HUES6 (cell line): ENCODE measurements around the gene MAPKAP1.
A peak's percentile ranks its signal among the peaks of the same experiment; 100 is the strongest.
"Not testable (repeated sequence)": the region's sequence is repeated elsewhere in the genome, so short reads cannot be mapped to it uniquely, and the experiment has no call there.

Source experiments
- H3K27ac ChIP-seq: 2 replicates; pipeline ENCODE4 v1.7.0; 2013; ENCODE audit warnings: low read depth, mild to moderate bottlenecking, low read length, inconsistent platforms
- H3K27me3 ChIP-seq: 2 replicates; pipeline ENCODE4 v1.6.1; 2013; ENCODE audit warnings: low read length; ENCODE audit not compliant: control insufficient read depth, insufficient read depth
- H3K36me3 ChIP-seq: 2 replicates; pipeline ENCODE4 v1.6.1; 2013; ENCODE audit warnings: low read length; ENCODE audit not compliant: control insufficient read depth, insufficient read depth
- H3K4me1 ChIP-seq: 2 replicates; pipeline ENCODE4 v1.6.1; 2013; ENCODE audit warnings: low read length; ENCODE audit not compliant: control insufficient read depth, insufficient read depth
- H3K4me3 ChIP-seq: 2 replicates; pipeline ENCODE4 v1.5.1; 2013; ENCODE audit warnings: low read depth, low read length
- H3K9ac ChIP-seq: one replicate; pipeline ENCODE4 v1.6.1; 2013; ENCODE audit warnings: mild to moderate bottlenecking, low read length
- H3K9me3 ChIP-seq: 2 replicates; pipeline ENCODE4 v1.6.1; 2013; ENCODE audit warnings: low read depth, low read length; ENCODE audit not compliant: control insufficient read depth, insufficient read depth

MAPKAP1 gene

DNA sequence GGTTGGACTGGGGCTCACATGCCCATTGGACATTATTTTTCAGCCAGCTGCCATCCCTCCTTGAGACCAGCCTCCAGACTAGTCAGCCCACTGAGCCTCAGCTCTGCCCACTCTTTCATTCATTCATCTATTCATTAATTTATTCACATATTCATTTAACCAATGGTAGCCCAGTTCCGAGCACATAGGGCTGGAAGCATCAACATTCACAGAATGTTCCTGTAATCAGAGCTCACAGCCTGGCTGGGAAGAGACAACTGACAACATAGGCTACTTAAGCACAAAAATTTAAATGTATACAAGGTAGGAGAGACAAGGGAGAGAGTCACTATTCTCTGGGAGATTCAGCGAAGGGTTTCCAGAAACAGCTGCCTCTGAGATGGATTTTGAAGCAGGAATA, 23.2 kb upstream of the MAPKAP1 start:
- Histone ChIP-seq H3K4me3 (no peak overlapping the region), H3K9ac (no peak overlapping the region), H3K4me1 (peaks cover 9% of the 10 kb centered on the region), H3K27me3 (no peaks in the 10 kb centered on the region), H3K27ac (no peak overlapping the region), H3K36me3 (no peaks in the 10 kb centered on the region), H3K9me3 (no peaks in the 10 kb centered on the region)

DNA sequence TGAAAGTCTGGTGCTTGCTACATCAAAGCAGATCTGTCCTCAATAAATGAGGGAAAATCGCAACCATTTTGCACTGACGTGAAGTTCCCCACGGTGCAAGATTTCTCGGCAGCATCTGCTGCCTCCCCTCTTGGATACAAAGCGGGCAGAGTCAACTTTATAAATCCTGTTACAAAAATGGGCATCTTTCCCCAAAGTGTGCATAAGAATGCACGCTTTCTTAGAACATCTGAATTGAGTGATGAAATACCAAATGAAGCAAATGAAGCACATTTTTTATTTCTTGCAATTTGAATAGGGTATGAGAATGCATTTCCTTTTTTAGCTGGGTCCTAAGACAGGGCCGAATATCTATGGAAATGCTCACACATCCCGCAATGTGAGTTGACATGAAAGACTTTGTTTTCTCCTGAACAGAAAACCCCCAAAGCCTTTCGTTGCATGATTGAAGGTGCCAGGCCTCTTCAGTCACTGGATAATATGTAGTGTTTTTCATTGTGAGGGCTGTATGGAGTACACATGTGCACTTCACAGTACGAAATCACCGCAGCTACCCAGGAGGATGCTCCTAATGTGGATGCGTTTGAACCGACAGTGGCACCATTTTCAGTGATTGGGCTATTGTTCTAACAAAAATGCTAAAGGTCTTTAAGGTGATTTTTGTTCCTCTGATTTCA, 19.6 kb upstream of the MAPKAP1 start:
- Histone ChIP-seq H3K27ac (no peak overlapping the region), H3K9ac (no peak overlapping the region), H3K36me3 (no peaks in the 10 kb centered on the region), H3K27me3 (no peaks in the 10 kb centered on the region), H3K9me3 (no peaks in the 10 kb centered on the region), H3K4me3 (no peak overlapping the region), H3K4me1 (no peaks in the 10 kb centered on the region)

DNA sequence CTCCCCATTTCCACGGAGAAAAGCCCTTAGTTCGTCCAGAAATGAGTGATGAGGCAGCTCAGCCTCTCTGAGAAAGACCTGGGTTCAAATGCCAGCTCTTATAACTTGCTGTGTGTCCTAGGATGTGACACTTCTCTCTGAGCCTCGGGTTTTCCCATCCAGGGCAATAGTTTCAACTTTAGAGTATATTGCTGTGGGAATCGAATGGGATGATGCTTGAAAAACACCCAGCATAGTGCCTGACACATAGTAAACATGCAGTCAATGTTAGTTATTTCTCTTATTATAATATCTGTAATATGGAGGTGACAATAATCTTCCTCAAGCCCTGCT, 430 bp upstream of the MAPKAP1 start:
- peaks cover 23% of the 10 kb centered on the region for H3K4me1 ChIP-seq
- H3K4me3 ChIP-seq: peak overlapping the region; percentile 97
- H3K27ac ChIP-seq: no peak overlapping the region; the same call in 1 of the 2 replicates
- H3K9me3 ChIP-seq: no peaks in the 10 kb centered on the region
- no peaks in the 10 kb centered on the region for H3K27me3 ChIP-seq
- H3K9ac ChIP-seq: peak overlapping the region; percentile 46
- H3K36me3 ChIP-seq: no peaks in the 10 kb centered on the region; the same call in 1 of the 2 replicates

DNA sequence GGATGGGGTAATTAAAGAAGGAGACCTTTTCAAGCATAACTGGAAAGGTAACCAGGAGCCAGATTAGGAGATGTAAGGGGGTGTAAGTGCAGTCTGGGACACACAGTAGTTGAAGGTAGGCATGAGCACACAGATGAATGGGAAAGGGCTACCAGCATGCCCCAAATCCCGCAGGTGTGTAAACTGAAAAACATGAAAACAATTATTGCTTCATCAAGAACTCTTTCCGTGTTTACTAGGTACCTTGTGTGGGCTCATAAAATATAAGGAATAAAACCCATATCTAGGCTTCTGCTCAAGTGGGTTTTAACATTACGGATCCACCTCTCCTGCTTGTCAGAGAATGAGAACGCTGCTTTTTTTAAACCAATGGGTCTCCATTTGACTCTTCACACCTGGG, 1.1 kb downstream of the MAPKAP1 start:
- Histone ChIP-seq H3K4me1 (peaks cover 32% of the 10 kb centered on the region), H3K36me3 (no peaks in the 10 kb centered on the region; the same call in 1 of the 2 replicates), H3K4me3 (peak overlapping the region; percentile 97), H3K27me3 (no peaks in the 10 kb centered on the region), H3K9ac (peak overlapping the region; percentile 83), H3K27ac (no peak overlapping the region), H3K9me3 (no peaks in the 10 kb centered on the region)

DNA sequence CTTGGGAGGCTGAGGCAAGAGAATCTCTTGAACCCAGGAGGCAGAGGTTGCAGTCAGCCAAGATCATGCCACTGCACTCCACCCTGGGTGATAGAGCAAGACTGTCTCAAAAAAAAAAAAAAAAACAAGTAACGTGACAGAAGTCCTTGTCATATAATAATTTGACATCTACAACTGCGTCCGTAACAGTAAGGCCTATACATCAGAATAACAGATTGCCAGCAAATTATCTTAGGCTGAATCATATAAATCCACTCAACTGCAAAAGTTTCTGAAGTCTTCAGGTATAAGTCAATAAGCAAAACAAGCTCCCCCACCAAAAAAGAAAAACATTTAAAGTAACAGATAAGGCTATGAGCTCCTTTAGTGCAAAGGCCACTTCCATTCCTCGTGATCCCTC, 3.3 kb downstream of the MAPKAP1 start:
- H3K9me3 ChIP-seq: no peaks in the 10 kb centered on the region
- no peak overlapping the region for H3K4me3 ChIP-seq
- peaks cover 44% of the 10 kb centered on the region for H3K4me1 ChIP-seq
- no peaks in the 10 kb centered on the region; the same call in 1 of the 2 replicates for H3K36me3 ChIP-seq
- no peak overlapping the region for H3K9ac ChIP-seq
- H3K27me3 ChIP-seq: no peaks in the 10 kb centered on the region
- H3K27ac ChIP-seq: no peak overlapping the region

DNA sequence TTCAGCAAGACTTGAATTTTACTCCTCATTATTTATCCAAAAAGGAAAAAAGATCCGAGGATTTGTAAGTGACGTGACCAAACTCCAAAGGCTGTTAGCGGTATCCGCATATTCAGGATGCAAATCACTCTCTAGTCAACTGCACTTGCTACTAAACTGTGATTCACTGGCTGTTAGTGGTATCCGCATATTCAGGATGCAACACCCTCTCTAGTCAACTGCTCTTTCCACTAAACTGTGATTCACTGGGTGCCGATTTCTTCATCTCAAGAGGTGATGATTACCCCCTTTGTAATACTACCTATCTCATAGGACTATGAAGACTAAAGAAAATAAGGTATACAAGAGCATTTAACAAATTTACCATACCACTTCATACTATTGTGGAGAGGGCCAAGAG, 5.7 kb downstream of the MAPKAP1 start:
- Histone ChIP-seq H3K27ac (peak overlapping the region; percentile 61; the same call in 1 of the 2 replicates), H3K36me3 (no peaks in the 10 kb centered on the region; the same call in 1 of the 2 replicates), H3K4me3 (peak overlapping the region; percentile 33), H3K27me3 (no peaks in the 10 kb centered on the region), H3K4me1 (peaks cover 44% of the 10 kb centered on the region), H3K9me3 (no peaks in the 10 kb centered on the region), H3K9ac (peak overlapping the region; percentile 20)

DNA sequence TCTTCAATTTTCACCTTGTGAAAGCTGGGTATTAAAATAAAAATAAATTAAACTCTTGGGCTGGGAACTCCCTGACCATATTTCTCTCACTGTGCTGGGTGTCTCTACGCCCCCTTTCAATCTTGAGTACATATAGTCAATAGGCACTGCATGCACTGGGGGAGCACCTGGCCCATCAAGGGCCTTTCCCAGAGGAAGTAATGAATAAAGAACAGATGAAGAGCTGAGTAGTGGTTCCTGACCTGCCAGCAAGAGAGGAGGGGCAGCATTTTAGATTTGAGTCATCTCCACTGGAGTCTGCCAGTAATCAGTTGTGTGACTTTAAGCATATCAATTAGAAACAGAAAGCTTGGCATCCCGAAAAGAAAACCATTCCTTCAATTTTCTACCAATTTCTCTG, 6.2 kb downstream of the MAPKAP1 start:
- Histone ChIP-seq H3K4me3 (peak overlapping the region; percentile 33), H3K36me3 (no peaks in the 10 kb centered on the region; the same call in 1 of the 2 replicates)

DNA sequence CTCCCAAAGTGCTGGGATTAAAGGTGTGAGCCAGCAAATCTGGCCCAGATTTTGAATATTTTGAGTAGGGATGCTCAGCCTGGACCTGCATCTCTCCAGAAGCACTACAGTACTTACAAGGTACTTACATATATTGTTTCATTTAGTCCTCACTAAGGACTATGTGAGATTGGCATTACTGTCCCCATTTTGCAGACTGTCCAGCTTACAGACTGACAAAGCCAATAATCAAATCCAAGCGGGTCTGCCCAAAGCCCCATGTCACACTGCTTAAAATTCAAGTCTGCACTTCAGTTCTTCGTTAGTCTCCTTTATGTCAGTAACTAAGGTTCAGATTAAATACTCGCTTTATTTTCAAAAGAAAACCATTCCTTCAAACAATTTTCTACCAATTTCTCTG, 7.1 kb downstream of the MAPKAP1 start:
- H3K9me3 ChIP-seq: no peaks in the 10 kb centered on the region
- no peaks in the 10 kb centered on the region for H3K27me3 ChIP-seq
- H3K9ac ChIP-seq: no peak overlapping the region
- H3K36me3 ChIP-seq: no peaks in the 10 kb centered on the region; the same call in 1 of the 2 replicates
- no peak overlapping the region for H3K4me3 ChIP-seq
- H3K4me1 ChIP-seq: peaks cover 51% of the 10 kb centered on the region
- H3K27ac ChIP-seq: no peak overlapping the region

More for the DNA sequence above, 6.2 kb downstream of the MAPKAP1 start:
- Histone ChIP-seq H3K9me3 (no peaks in the 10 kb centered on the region), H3K27ac (peak overlapping the region; percentile 61; the same call in 1 of the 2 replicates), H3K4me1 (peaks cover 45% of the 10 kb centered on the region), H3K27me3 (no peaks in the 10 kb centered on the region), H3K9ac (peak overlapping the region; percentile 20)

DNA sequence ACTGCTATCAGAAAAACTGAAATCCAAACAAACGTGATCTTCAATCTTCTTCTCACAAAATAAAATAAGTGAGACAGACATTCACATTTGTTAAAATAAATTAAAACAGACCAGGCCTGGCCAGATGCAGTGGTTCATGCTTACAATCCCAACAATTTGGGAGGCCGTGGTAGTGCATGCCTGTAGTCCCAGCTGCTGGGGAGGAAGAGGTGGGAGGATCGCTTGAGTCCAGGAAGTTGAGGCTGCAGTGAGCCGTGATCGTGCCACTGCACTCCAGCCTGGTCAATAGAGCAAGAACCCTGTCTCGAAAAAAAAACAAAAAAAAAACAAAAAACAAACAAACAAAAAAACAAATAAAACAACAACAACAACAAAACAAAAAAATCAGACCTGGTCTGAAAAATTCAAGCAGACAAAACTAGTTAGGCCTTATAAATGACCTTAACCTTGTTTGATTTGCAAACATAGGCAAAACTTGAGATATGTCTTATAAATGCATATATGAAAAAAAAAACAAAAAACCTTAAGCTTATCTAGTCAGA, 10.8 kb downstream of the MAPKAP1 start:
- H3K4me3 ChIP-seq: no peak overlapping the region
- H3K27me3 ChIP-seq: no peaks in the 10 kb centered on the region
- H3K27ac ChIP-seq: no peak overlapping the region
- H3K9me3 ChIP-seq: no peaks in the 10 kb centered on the region
- no peaks in the 10 kb centered on the region for H3K36me3 ChIP-seq
- no peak overlapping the region for H3K9ac ChIP-seq
- H3K4me1 ChIP-seq: peaks cover 54% of the 10 kb centered on the region

DNA sequence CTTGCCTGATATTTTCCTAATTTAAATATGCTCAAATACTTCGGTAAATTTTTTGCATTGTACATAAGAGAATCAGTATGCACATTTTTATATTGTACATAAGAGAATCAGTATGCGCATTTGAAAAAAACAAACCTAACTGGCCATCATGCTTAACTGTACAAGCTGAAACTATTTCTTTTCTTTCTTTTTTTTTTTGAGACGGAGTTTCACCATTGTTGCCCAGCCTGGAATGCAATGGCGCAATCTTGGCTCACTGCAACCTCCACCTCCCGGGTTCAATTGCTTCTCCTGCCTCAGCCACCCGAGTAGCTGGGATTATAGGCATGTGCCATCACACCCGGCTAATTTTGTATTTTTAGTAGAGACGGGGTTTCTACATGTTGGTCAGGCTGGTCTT, 11.5 kb downstream of the MAPKAP1 start:
- H3K9me3 ChIP-seq, H3K4me3 ChIP-seq, H3K36me3 ChIP-seq, H3K27me3 ChIP-seq, H3K9ac ChIP-seq, H3K27ac ChIP-seq: not testable (repeated sequence)
- H3K4me1 ChIP-seq: peaks cover 48% of the 10 kb centered on the region

DNA sequence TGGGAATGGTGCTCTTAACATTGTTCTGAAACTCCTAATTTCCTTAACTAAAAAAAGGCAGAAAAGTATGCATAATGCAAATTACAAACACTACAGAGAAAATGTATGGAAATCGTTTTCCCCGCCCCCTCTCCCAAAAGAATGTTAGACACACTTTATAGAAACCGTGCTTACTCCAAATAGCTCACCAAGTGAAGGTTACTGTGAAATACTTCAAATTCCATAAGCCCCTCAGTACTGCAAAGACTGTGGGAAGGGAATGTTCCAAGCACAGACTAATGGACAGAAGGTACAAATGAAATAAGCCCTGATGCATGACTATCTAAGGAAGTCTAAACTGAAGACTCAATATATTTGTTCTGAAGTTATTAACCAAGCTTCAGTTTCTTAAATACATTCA, 12.5 kb downstream of the MAPKAP1 start:
- Histone ChIP-seq H3K4me1 (peaks cover 39% of the 10 kb centered on the region), H3K27ac (peak overlapping the region; percentile 80), H3K4me3 (peak overlapping the region; percentile 15; the same call in 1 of the 2 replicates), H3K36me3 (no peaks in the 10 kb centered on the region), H3K9ac (no peak overlapping the region), H3K9me3 (no peaks in the 10 kb centered on the region), H3K27me3 (no peaks in the 10 kb centered on the region)
